OCI-LY1 (cell line): ENCODE results near the gene TBX1.

Experiments used
- H2AFZ ChIP-seq: fragments of 200-600 bp; sonication (generic), shearing (Covaris generic); 2 replicates; pipeline ENCODE4 v1.6.0; 2014; ENCODE audit warnings: antibody characterized with exemption, mild to moderate bottlenecking, low read length
- H3F3A ChIP-seq: fragments of 200-600 bp; sonication (generic), shearing (Covaris generic); 2 replicates; pipeline ENCODE4 v1.6.0; 2014; ENCODE audit warnings: mild to moderate bottlenecking, antibody characterized with exemption, low read length, moderate library complexity; ENCODE audit not compliant: insufficient read depth
- H3K27ac ChIP-seq: fragments of 200-600 bp; sonication (generic); 2 replicates; pipeline ENCODE4 v1.5.1; 2014; ENCODE audit warnings: low read length, mixed run types, mild to moderate bottlenecking, low read depth; ENCODE audit not compliant: poor library complexity, severe bottlenecking
- H3K27me3 ChIP-seq: fragments of 200-600 bp; sonication (generic); 2 replicates; pipeline ENCODE4 v1.6.0; 2014; ENCODE audit warnings: antibody characterized with exemption, mild to moderate bottlenecking, low read length, moderate library complexity; ENCODE audit not compliant: insufficient read depth
- H3K36me3 ChIP-seq: fragments of 200-600 bp; sonication (generic); 2 replicates; pipeline ENCODE4 v1.6.1; 2014; ENCODE audit warnings: mild to moderate bottlenecking, antibody characterized with exemption, low read length, moderate library complexity, mixed read lengths; ENCODE audit not compliant: insufficient read depth
- H3K4me1 ChIP-seq: fragments of 200-600 bp; sonication (generic); 2 replicates; pipeline ENCODE4 v1.5.1; 2014; ENCODE audit warnings: mild to moderate bottlenecking, low read length, moderate library complexity; ENCODE audit not compliant: insufficient read depth, severe bottlenecking
- H3K4me2 ChIP-seq: fragments of 200-600 bp; sonication (generic), shearing (Covaris generic); 2 replicates; pipeline ENCODE4 v1.6.1; 2014; ENCODE audit warnings: low read length
- H3K4me3 ChIP-seq: fragments of 200-600 bp; sonication (generic); 2 replicates; pipeline ENCODE4 v1.5.1; 2014; ENCODE audit warnings: low read length, low read depth, mild to moderate bottlenecking, mixed read lengths; ENCODE audit not compliant: poor library complexity, severe bottlenecking
- H3K79me2 ChIP-seq: fragments of 200-600 bp; shearing (Covaris generic); 2 replicates; pipeline ENCODE4 v1.6.1; 2016; ENCODE audit warnings: mixed run types, low read length, mixed read lengths; ENCODE audit not compliant: insufficient read depth
- H3K9ac ChIP-seq: fragments of 200-600 bp; sonication (generic), shearing (Covaris generic); 2 replicates; pipeline ENCODE4 v1.6.1; 2014; ENCODE audit warnings: mild to moderate bottlenecking, low read length, mixed read lengths
- H3K9me2 ChIP-seq: fragments of 200-600 bp; sonication (generic), shearing (Covaris generic); 2 replicates; pipeline ENCODE4 v1.6.1; 2014; ENCODE audit warnings: low read depth, mild to moderate bottlenecking, low read length, mixed read lengths
- H3K9me3 ChIP-seq: fragments of 200-600 bp; shearing (Covaris generic); 2 replicates; pipeline ENCODE4 v1.6.1; 2014; ENCODE audit warnings: low read length, mixed read lengths
- H4K20me1 ChIP-seq: fragments of 200-600 bp; sonication (generic), shearing (Covaris generic); 2 replicates; pipeline ENCODE4 v1.6.0; 2016; ENCODE audit warnings: mild to moderate bottlenecking, low read length; ENCODE audit not compliant: insufficient read depth
- EZH2 ChIP-seq: fragments of 200-600 bp; sonication (generic), shearing (Covaris generic); IDR thresholded peaks from 2 replicates; pipeline ENCODE4 v1.8.0; 2017; ENCODE audit warnings: borderline replicate concordance, mixed run types, mild to moderate bottlenecking, antibody characterized with exemption, low read length, moderate library complexity, mixed read lengths
- TF ChIP-seq, protein P1 (sequence below): fragments of 200-600 bp; sonication (generic), shearing (Covaris generic); IDR thresholded peaks from 2 replicates; pipeline ENCODE4 v1.5.1; 2017; ENCODE audit warnings: mild to moderate bottlenecking, antibody characterized with exemption, low read length, moderate library complexity, mixed read lengths

The TBX1 gene

DNA sequence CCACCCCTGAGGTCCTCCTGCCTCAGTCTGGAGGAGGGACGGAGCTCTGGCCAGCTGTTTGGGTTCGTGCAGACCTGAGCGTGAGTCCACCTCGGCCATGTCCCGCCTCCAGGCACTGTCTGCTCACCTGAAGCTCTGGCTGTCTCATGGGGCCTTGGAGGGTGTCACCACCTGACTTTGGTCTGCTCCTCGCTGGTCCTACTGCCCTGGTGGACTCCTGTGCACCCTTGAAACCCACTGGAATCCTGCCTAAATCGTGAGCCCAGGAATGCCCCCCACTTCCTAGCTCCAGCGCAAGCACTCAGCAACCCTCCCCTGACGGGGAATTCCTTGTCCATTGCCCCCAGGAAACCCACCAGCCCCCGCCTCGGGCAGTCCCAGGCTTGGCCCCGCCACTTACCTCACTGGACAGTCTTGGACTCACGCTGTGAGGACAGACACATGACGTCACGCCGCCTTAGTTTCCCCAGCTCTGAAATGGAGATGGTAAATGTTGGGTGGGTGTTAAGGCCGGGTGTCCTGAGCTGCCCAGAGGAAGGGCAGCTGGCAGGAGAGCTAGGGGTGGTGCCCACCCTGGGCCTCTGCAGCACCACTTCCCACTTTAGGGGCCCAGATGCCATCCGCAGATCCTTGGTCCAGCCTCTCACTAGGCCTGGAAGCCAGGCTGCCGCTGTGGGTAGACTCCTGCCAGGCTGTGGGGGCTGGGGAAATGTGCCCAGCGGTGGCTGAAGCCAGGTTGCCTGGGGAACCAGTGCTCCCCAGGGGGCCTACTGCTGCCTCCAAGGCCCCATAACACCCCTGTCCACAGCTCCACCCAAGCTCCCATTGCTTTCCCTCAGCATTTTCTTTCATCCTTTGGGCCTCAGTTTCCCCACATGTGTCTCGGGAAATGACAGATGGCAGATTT is 18.2 kb upstream of the TBX1 start:
- no peaks in the 10 kb centered on the region for H3F3A ChIP-seq
- H3K27ac ChIP-seq, result no peak overlapping the region
- no peaks in the 10 kb centered on the region for H3K9me3 ChIP-seq
- no peaks in the 10 kb centered on the region for H3K4me1 ChIP-seq
- no peaks in the 10 kb centered on the region for H3K36me3 ChIP-seq
- no peak overlapping the region for H3K9ac ChIP-seq
- no peak overlapping the region for H3K4me2 ChIP-seq
- peaks cover 7% of the 10 kb centered on the region; the same call in 1 of the 2 replicates for H3K27me3 ChIP-seq
- H3K79me2 ChIP-seq, result no peaks in the 10 kb centered on the region
- TF ChIP-seq EZH2, result no peak
- TF ChIP-seq, protein P1, sequence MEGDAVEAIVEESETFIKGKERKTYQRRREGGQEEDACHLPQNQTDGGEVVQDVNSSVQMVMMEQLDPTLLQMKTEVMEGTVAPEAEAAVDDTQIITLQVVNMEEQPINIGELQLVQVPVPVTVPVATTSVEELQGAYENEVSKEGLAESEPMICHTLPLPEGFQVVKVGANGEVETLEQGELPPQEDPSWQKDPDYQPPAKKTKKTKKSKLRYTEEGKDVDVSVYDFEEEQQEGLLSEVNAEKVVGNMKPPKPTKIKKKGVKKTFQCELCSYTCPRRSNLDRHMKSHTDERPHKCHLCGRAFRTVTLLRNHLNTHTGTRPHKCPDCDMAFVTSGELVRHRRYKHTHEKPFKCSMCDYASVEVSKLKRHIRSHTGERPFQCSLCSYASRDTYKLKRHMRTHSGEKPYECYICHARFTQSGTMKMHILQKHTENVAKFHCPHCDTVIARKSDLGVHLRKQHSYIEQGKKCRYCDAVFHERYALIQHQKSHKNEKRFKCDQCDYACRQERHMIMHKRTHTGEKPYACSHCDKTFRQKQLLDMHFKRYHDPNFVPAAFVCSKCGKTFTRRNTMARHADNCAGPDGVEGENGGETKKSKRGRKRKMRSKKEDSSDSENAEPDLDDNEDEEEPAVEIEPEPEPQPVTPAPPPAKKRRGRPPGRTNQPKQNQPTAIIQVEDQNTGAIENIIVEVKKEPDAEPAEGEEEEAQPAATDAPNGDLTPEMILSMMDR, result no peak
- H3K4me3 ChIP-seq, result no peak overlapping the region
- H3K9me2 ChIP-seq, result no peaks in the 10 kb centered on the region
- H2AFZ ChIP-seq, result no peak overlapping the region
- no peaks in the 10 kb centered on the region for H4K20me1 ChIP-seq

DNA sequence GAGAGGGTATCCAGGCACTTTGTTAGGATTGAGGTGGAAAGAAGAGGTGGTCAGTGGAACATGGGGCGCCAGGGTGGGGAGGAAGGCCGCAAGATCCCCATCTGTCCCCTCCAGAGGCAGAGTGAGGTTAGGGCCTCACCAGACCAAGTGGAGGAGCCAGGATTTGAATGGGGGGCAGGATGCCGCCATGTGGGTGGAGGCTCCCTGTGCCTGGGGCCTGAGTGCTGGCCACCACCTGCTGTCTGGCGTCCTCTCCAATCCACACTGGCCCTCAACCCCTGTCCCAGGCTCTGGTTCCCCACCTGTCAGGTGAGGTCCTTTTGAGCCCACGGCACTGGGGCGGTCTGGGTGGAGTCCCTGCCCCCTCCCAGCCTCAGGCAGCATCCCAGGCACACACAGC is 17.5 kb upstream of the TBX1 start:
- Histone ChIP-seq H4K20me1 (no peaks in the 10 kb centered on the region), H3K36me3 (no peaks in the 10 kb centered on the region), H3K4me2 (no peak overlapping the region), H3K4me1 (no peaks in the 10 kb centered on the region), H3K27me3 (peaks cover 7% of the 10 kb centered on the region), H3K9ac (no peak overlapping the region), H3F3A (no peaks in the 10 kb centered on the region), H3K9me2 (no peaks in the 10 kb centered on the region), H3K9me3 (no peaks in the 10 kb centered on the region), H3K27ac (no peak overlapping the region), H2AFZ (no peak overlapping the region), H3K79me2 (no peaks in the 10 kb centered on the region), H3K4me3 (no peak overlapping the region)
- no peak for TF ChIP-seq EZH2
- TF ChIP-seq, protein P1, result no peak

DNA sequence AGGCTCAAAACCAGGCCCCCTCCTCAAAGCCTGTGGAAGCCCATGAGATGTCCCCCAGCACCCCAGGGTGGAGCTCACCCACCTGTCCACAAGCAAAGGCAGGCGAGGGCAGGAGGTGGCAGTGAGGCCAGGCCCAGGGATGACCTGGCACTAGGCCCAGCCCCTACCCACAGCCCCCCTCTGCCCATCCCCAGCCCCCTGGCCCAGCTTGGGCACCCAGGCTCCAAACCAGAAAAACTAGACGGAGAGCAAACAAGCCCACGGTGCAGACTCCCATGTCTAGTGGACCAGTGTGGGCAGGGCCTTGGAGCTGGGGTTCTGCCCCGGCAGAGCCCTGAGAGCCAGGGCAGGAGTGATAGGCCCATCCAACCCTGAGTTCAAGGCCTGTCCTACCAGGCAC is 16.9 kb upstream of the TBX1 start:
- H3F3A ChIP-seq, result no peaks in the 10 kb centered on the region
- no peaks in the 10 kb centered on the region for H3K9me3 ChIP-seq
- H3K79me2 ChIP-seq, result no peaks in the 10 kb centered on the region
- H3K9ac ChIP-seq, result no peak overlapping the region
- no peak overlapping the region for H3K27ac ChIP-seq
- H3K36me3 ChIP-seq, result no peaks in the 10 kb centered on the region
- H4K20me1 ChIP-seq, result no peaks in the 10 kb centered on the region
- peaks cover 11% of the 10 kb centered on the region for H3K27me3 ChIP-seq
- H3K9me2 ChIP-seq, result no peaks in the 10 kb centered on the region
- TF ChIP-seq, protein P1, result no peak
- TF ChIP-seq EZH2, result no peak
- H3K4me3 ChIP-seq, result no peak overlapping the region
- no peak overlapping the region for H2AFZ ChIP-seq
- no peaks in the 10 kb centered on the region for H3K4me1 ChIP-seq
- no peak overlapping the region for H3K4me2 ChIP-seq
